Superior temporal gyrus (tissue), 1 donor: Measurements from ENCODE around the gene CEBPA.
"Not testable (repeated sequence)": the region's sequence is repeated elsewhere in the genome, so short reads cannot be mapped to it uniquely, and the experiment has no call there.

ENCODE experiments used
- DNase-seq: peaks from one replicate; pipeline ENCODE4 v3.0.0-alpha.2; 2016; ENCODE audit errors: extremely low spot score

The CEBPA gene

DNA sequence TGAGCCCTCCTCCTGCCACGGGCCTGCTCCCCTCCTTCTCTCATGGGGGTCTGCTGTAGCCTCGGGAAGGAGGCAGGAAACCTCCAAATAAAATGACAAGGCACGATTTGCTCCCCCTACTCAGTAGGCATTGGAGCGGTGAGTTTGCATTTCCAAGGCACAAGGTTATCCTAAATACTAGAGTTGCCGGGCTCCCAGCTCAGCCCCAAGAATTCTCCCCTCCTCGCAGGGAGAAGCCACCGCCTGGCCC is 1.5 kb downstream of the CEBPA start:
- DNase-seq, result no peak

GRCh38 chr19:33300009-33300893 is 2.1 kb downstream of the CEBPA start:
- DNase-seq, result no peak

- DNase-seq, result no peak
Observed at GRCh38 chr19:33299051-33299688, 3.2 kb downstream of the CEBPA start.

DNA sequence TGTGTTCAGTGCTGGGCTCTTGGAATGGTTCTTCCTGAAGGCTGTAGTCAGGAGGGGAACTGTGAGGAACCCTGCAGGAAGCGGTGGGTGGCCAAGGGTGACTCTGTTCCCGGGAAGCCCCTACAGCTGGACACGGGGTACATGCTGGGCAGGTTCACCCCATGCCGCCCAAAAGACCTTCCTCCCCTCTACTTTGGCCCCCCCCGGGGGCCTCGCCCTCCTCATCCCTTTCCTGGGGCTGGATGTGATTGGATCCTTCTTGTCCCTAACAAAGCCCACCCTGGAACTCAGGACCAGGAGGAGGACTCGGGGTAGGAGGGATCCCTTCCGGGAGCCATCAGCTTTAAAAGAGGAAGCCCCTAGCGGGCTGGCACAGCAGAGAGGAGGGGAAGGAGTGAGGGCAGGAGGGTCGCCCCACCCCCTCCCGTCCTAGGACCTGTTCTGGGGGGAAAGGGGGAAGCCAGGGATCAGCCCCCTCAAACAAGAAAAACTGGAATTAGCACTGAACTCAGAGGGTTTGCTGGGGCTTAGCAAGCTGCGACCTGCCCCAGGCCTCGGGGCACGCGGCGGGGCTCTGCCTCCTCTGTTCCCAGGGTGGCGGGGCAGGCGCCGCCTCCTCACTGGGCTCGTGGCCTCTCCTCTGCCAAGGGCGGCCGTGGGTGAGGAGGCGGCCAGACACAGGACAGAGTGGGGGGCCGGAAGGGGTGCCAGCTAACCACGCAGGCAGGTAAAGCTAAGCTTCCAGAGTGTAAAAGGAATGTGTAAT is 4.0 kb downstream of the CEBPA start:
- no peak for DNase-seq

GRCh38 chr19:33297401-33298145 is 4.8 kb downstream of the CEBPA start:
- DNase-seq, result no peak

GRCh38 chr19:33296488-33296971 is 5.8 kb downstream of the CEBPA start:
- DNase-seq, result no peak

DNA sequence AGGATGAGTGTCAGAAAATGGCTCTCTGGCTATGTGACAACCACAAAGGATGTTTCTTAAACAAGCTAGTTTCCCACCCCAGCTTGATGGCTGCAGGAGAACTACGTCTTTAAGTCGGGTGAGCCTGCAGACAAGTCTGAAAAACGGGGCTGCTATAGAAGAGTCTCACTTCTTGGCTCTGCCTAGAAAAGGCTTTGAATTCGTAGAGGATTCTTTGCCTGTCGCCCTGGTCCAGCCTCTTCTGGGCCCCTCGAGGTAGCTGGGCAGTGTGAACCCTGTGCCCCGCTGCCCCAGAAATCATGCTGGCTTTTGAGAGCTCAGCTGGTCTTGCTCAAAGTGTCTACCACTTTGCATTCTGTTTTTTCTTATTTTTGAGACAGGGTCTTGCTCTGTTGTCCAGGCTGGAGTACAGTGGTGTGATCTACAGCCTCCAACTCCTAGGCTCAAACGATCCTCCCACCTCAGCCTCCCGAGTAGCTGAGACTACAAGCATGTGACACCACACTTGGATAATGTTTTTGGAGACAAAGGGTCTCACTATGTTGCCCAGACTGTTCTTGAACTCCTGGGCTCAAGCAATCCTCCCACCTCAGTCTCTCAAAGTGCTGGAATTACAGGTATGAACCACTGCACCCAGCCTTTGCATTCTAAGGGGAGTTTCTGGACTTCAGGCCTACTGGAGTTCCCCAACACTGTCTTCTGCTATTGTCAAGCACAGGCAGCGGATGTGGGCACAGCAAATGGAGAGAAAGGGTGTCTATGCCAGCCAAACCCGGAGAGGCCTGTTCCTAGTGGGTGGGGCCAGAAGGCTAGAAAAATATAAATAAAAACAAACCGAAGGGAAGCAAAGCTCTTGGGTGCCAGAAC is 6.5 kb downstream of the CEBPA start:
- DNase-seq, result no peak

DNA sequence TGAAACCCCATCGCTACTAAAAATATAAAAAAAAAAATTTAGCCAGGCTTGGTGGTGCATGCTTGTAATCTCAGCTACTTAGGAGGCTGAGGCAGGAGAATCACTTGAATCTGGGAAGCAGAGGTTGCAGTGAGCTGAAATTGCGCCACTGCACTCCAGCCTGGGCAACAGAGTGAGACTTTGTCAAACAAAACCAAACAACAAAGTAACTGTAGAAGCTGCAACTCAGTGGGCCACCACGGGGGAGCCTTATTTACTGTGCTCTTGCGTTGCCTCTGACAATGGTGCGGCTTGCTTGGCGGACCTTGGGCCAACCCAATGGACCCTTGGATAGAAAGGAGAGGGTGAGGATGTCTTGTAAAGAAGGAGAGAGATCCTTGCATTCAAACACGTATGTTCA is 7.3 kb downstream of the CEBPA start:
- DNase-seq, result not testable (repeated sequence)

- no peak for DNase-seq
Observed at GRCh38 chr19:33294058-33294798, 8.1 kb downstream of the CEBPA start.

DNA sequence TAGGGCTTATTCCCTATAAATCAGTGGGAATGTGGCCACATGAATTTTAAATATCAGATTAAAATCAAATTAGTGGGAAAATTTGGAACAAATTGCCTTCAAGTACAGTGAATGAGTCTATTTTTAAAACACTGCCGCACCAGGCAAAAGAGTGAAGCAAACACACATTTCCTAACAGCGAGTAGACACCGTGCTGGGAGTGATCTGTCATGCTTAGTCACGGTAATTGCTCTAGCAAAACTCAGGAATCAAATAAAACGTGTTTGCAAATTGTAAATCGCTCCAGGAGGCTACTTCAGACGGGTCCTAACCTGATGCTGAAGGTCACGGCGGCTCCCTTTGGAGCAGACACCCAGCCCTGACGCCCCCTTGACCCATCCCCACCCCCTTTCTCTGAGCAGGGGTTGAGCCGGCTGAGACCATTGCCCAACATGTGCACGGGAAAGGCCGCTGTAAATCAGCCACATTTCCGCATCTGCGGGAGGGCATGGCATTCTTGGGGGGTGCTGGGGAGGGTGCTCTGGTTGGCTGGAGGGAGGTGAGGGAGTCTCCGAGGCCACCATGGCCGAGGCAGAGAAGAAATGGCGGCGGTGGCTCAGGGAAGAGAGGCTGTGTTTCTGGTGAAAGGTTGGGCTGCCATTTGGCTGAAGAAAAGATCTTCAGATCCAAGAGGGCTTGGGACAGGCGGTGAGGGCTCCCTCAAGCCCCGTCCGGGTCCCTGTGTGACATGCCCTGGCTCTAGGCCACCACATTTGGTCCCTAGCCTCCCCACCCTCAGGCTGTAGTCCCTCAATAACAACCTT is 8.9 kb downstream of the CEBPA start:
- no peak for DNase-seq

DNA sequence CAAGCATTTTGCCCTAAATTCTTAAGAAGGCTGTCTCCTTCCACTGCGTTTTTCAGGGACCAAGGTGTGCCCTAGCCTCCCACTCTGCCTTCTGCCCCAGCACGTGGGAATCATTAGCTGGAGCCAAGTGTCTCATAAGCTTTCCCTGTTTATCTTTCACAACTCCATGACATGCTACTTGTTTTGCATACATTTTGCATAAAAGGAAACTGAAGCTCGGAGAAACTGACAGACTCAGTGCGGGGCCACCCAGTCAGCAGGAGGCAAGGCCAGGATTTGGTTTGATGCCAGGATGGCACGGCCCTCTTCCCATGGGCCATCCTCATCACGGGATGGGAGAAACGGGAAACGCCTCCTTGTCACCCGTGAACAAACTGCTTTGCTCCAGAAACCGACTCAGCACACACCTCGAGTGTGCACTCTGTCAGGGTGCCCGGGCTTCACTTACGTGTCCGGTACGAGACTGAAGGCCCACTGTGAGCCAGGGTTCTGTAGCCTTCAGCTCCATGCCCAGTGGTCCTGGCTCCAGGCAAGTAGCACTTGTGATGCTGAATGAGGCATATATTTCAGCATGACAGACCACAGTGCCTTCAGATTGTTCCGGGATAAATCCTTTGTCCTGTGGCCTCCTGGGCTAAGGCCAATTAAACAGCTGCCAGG is 9.6 kb downstream of the CEBPA start:
- no peak for DNase-seq

DNA sequence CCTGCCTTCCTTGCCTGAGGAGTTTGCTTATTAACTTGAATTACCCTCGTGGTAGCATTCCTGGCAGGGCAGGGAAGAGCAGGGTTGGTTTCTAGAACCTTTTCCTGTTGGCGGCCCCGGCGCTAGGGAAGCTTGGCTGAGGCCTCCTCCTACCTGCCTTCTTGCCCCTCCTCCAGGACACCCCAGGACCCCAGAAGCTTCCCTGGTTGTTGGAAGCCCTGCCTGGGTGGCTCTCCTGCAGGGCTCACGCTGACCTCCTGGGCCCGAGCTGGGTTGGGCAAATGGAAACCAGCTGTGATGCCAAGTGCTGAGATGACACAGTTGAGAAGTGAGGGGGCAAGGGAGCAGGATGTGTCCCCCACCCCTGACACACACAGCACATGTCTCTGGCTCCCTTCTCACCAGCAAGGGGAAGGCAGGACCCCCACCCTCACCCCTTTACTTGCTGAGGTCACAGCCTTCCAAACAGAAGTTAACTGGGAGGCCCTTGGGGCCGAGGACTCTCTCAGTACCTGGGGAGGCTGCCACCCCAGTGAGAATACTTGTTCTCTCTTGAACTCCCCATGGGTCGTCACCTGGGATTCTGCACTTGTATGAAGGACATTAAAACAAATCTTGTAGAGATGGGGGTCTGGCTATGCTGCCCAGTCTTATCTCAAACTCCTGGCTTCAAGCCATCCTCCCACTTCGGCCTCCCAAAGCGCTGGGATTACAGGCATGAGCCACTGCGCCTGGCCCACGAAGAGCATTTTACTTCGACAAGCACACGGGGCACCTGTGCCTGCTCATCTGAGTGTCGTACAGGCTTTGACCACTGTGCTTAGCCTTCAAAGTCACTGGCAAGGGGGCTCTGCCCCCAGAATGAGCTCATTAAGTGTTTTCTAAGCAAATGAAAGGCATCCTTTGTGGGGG is 10.5 kb downstream of the CEBPA start:
- DNase-seq, result no peak

DNA sequence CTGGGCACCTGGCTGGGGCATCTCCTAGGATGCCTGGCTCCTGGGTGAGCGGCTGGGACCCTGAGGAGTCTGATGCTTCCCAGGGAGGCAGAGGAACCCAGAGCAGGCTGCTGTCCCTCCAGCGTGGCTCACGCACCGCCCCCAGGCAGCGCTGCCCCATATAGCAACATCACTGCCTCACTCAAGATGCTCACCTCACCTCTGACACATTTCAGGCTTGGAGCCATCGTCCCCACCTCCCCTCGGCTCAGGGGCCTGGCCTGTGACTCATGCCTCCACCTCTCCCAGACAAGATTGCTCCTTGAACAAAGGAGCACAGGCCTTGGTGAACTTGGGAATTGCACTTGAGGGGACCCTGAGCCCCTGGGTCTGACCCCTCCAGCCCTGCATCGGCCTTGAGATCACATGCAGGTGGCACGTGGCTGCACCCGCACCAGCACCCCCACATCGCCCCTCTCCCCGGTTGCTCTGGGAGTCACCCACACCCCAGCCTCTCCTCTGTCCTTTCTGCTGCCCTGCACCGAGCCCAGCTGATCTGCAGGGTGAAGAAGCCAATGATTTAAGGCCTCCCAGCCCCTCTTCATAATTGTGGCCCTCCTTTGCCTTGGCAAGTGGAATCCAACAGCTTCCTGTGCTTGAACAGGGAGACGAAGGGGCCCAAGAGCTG is 11.2 kb downstream of the CEBPA start:
- DNase-seq, result no peak

- no peak for DNase-seq
Observed at GRCh38 chr19:33290082-33290815, 12.1 kb downstream of the CEBPA start.

GRCh38 chr19:33289261-33289660 is 13.1 kb downstream of the CEBPA start:
- no peak for DNase-seq

GRCh38 chr19:33288666-33289065 is 13.7 kb downstream of the CEBPA start:
- DNase-seq, result no peak

DNA sequence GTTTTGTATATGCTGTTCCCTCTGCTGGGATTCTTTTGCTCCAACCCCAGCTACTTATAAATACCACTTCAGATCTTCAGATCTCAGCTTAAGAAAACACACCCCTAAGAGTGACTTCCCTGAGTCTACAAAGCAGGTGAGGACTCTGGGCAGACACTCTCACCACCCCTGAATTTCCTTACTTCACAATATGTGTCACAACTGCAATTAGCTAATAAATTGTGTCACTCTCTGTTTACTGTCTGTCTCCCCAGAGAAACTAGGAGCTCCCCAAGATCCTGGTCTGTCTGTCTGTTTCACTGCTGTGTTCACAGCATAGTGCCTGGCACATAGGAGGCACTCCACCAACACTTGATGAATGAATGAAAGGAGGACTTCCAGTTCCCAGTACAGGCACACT is 14.4 kb downstream of the CEBPA start:
- DNase-seq, result no peak
